ENCODE results near the gene TFAP2E. TPM values are rescaled to one million over a fixed set of nuclear protein-coding genes. Genes with fewer than 3 reads are reported as not detected.

The TFAP2E gene
- total RNA-seq, 4 donors from 2014 or later = 0.97 to 3.6 TPM; not detected in 2

DNA sequence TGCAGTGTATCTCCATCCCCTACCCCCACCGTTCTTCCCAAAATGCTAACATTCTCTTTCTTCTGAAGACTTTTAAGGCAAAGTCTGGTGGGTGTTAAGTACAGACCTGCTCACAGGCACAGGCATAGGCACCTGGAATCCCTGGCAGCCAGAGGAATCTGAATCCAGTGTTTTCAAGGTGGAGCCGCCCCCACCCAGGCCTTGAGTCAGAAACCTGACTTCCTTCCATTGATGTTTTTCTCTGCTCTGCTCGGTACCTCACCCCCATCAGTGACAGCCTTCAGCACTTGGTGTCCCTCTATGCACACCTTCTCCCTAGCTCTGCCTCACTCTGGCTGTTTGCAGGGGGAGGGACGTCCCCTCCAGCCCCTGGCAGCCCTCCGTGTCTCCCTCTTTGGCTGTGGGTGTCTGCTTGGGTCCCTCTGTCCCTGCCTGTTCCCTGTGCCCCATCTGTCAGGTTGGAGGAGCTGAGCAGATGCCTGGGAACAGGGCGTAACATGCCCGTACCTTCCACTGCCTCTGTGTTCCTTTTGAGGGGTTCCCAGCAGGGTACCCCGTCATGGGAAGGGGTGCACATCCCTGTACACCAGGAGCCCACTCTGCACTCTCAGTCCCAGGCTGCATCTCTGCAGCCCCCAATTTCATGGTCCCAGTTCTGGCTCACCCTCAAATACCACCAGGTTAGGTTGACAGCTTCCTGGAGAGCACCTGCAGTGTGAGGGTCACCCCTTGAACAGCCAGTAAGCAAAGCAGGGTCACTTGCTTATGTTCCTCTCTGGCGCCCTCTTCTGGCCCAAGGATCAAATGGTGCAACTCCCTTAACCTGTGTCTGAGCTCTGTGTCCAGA lies 8.9 kb upstream of the TFAP2E start:
- Histone ChIP-seq H3K9me3 (no peaks in the 10 kb centered on the region), H3K4me3 (no peak overlapping the region), H3K27me3 (no peaks in the 10 kb centered on the region), H3K27ac (no peak overlapping the region), H3K36me3 (no peaks in the 10 kb centered on the region), H3K4me1 (peaks cover 0 to 9% of the 10 kb centered on the region in 2 donors)
- intact Hi-C loops (cut with DNase I; ENCODE audit: low total_unique reads) = loop anchor here (5.0 kb wide), 1 partner anchor 112 kb away; no protein-coding TSS in a partner anchor
- TF ChIP-seq, protein P1, sequence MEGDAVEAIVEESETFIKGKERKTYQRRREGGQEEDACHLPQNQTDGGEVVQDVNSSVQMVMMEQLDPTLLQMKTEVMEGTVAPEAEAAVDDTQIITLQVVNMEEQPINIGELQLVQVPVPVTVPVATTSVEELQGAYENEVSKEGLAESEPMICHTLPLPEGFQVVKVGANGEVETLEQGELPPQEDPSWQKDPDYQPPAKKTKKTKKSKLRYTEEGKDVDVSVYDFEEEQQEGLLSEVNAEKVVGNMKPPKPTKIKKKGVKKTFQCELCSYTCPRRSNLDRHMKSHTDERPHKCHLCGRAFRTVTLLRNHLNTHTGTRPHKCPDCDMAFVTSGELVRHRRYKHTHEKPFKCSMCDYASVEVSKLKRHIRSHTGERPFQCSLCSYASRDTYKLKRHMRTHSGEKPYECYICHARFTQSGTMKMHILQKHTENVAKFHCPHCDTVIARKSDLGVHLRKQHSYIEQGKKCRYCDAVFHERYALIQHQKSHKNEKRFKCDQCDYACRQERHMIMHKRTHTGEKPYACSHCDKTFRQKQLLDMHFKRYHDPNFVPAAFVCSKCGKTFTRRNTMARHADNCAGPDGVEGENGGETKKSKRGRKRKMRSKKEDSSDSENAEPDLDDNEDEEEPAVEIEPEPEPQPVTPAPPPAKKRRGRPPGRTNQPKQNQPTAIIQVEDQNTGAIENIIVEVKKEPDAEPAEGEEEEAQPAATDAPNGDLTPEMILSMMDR (IDR thresholded peaks at IDR 0.05) = peak; percentile 58 to 68 (median 64)
- TF ChIP-seq POLR2A (IDR thresholded peaks at IDR 0.05) = no peak
- peak; percentile 70 to 77 for DNase-seq

DNA sequence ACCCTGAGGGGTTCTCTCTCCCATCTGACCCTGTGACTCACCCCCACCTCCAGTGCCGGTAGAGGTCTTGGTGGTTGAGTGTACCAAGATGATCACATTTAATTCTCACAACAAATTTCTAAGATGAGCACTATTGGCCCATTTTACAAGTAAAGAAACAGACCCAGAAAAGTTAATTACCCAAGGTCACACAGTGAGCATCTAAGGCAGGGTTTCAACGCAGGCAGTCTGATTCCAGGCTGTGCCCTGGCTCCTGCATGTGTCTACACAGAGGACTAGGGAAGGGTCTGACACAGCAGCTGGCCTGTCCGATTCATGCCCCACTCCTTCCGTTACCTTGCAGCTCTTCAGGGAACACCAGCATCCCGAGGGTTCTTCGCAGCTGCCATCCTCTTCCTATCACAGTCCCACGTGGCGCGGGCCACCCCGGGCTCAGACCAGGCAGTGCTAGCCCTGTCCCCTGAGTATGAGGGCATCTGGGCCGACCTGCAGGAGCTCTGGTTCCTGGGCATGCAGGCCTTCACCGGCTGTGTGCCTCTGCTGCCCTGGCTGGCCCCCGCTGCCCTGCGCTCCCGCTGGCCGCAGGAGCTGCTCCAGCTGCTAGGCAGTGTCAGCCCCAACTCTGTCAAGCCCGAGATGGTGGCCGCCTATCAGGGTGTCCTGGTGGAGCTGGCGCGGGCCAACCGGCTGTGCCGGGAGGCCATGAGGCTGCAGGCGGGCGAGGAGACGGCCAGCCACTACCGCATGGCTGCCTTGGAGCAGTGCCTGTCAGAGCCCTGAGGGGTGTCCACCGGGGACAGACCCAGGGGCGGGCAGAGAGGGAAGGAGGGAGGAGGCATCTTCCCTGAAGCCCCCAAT lies 8.0 kb upstream of the TFAP2E start:
- intact Hi-C loops (cut with DNase I; ENCODE audit: low total_unique reads) = loop anchor here (5.0 kb wide), 2 partner anchors 113 to 162 kb away; no protein-coding TSS in a partner anchor
- no peak for DNase-seq
- Histone ChIP-seq H3K4me1 (peaks cover 0 to 9% of the 10 kb centered on the region in 2 donors), H3K36me3 (no peaks in the 10 kb centered on the region), H3K9me3 (no peaks in the 10 kb centered on the region), H3K4me3 (no peak overlapping the region), H3K27me3 (no peaks in the 10 kb centered on the region), H3K27ac (no peak overlapping the region)
- TF ChIP-seq, protein P1 (IDR thresholded peaks at IDR 0.05) = no peak
- no peak for TF ChIP-seq POLR2A (IDR thresholded peaks at IDR 0.05)

DNA sequence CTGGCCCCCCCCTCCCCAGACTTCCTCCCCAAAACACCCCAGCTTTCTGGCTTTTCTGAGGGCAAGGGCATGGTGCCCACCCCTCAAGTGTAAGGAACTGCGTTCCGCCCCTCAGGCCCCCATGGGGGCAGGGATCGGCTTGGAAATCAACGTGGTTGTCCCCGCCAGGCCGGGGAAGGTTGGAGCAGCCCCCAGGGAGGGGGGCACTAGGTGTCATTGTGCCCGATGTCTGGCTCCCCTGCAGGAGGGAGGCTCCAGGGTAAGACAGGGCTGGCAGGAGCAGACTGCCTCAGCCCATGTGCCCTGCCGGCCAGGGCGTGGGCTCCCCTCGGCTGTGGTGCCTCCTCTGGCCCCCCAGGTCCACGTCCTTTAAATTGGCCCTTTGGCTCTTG lies 7.4 kb upstream of the TFAP2E start:
- H3K36me3 ChIP-seq = no peaks in the 10 kb centered on the region

DNA sequence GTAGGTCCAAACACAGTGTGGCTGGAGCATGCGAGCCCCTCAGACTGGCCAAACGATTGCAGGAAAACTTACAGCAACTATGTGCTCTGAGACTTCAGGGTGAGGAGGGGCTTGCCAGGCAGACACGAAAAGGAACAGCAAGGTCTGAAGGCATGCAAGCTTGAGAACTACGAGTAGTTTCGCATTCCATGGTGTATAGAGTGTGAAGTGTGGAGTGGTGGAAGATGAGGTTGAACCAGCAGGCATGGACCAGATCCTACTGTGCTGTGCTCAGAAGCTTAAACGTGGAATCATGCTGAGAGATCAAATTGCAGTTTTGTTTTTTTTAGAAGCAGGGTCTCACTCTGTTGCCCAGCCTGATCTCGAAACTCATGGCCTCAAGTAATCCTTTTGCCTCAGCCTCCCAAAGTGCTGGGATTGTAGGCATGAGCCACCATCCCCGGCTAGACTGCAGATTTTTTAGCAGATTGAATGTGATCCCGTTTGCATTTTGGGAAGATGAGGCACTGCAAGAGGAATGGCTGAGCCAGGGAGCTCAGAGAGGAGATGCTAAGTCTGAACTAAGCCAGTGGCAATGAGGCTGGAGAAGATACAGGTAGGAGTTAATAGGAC lies 5.1 kb upstream of the TFAP2E start:
- Histone ChIP-seq H3K4me1 (peaks cover 0 to 3% of the 10 kb centered on the region in 2 donors), H3K36me3 (no peaks in the 10 kb centered on the region), H3K27ac (no peak overlapping the region), H3K9me3 (no peaks in the 10 kb centered on the region), H3K4me3 (no peak overlapping the region), H3K27me3 (no peaks in the 10 kb centered on the region)
- DNase-seq = no peak
- intact Hi-C loops (cut with DNase I; ENCODE audit: low total_unique reads) = loop anchor here (5.0 kb wide), 1 partner anchor 159 kb away; no protein-coding TSS in a partner anchor
- TF ChIP-seq, protein P1 (IDR thresholded peaks at IDR 0.05) = no peak
- TF ChIP-seq POLR2A (IDR thresholded peaks at IDR 0.05) = no peak

More for the DNA sequence above, 7.4 kb upstream of the TFAP2E start:
- DNase-seq = no peak
- Histone ChIP-seq H3K4me1 (peaks cover 0 to 4% of the 10 kb centered on the region in 2 donors), H3K9me3 (no peaks in the 10 kb centered on the region), H3K27me3 (no peaks in the 10 kb centered on the region), H3K4me3 (no peak overlapping the region), H3K27ac (no peak overlapping the region)
- intact Hi-C loops (cut with DNase I; ENCODE audit: low total_unique reads) = loop anchor here (5.0 kb wide), 1 partner anchor 162 kb away; no protein-coding TSS in a partner anchor
- TF ChIP-seq, protein P1 (IDR thresholded peaks at IDR 0.05) = no peak
- no peak for TF ChIP-seq POLR2A (IDR thresholded peaks at IDR 0.05)

All from uterus (tissue), 4 donors.